Osteoblast (primary cell): ENCODE data around the gene FIP1L1. TPM values are rescaled to one million over a fixed set of nuclear protein-coding genes. Genes with fewer than 3 reads are reported as not detected.
"Not testable (repeated sequence)": the region's sequence is repeated elsewhere in the genome, so short reads cannot be mapped to it uniquely, and the experiment has no call there.

ENCODE experiments used
- DNase-seq: peaks from one replicate; pipeline ENCODE4 v3.0.0; 2011; ENCODE audit warnings: low spot score, mixed read lengths; ENCODE audit not compliant: insufficient read length; ENCODE audit errors: missing footprints
- H2AFZ ChIP-seq: 2 replicates; pipeline ENCODE4 v1.6.0; 2011; ENCODE audit warnings: mild to moderate bottlenecking, low read length
- H3K27ac ChIP-seq: 2 replicates; pipeline ENCODE4 v1.5.1; 2011; ENCODE audit warnings: mild to moderate bottlenecking, low read depth, low read length, moderate library complexity
- H3K27me3 ChIP-seq: 2 replicates; pipeline ENCODE4 v1.6.0; 2012; ENCODE audit warnings: mild to moderate bottlenecking, control low read depth, inconsistent platforms, low read length, moderate library complexity; ENCODE audit not compliant: insufficient read depth
- H3K36me3 ChIP-seq: 2 replicates; pipeline ENCODE4 v1.5.1; 2011; ENCODE audit warnings: mild to moderate bottlenecking, low read length, control low read depth, moderate library complexity; ENCODE audit not compliant: insufficient read depth
- H3K4me1 ChIP-seq: 2 replicates; pipeline ENCODE4 v1.5.1; 2011; ENCODE audit warnings: mild to moderate bottlenecking, low read length, control low read depth, moderate library complexity; ENCODE audit not compliant: insufficient read depth
- H3K4me2 ChIP-seq: 2 replicates; pipeline ENCODE4 v1.6.0; 2011; ENCODE audit warnings: mild to moderate bottlenecking, low read length; ENCODE audit not compliant: insufficient read depth
- H3K4me3 ChIP-seq: fragments of 200-600 bp; sonication (generic); 3 replicates; pipeline ENCODE4 v1.5.1; 2012; ENCODE audit warnings: mild to moderate bottlenecking, low read length, inconsistent platforms; ENCODE audit not compliant: insufficient read depth
- H3K79me2 ChIP-seq: 2 replicates; pipeline ENCODE4 v1.6.0; 2012; ENCODE audit warnings: mild to moderate bottlenecking, low read length, control low read depth, inconsistent platforms; ENCODE audit not compliant: insufficient read depth
- H3K9me3 ChIP-seq: 2 replicates; pipeline ENCODE4 v1.5.1; 2011; ENCODE audit warnings: low read depth, low read length, control low read depth
- H4K20me1 ChIP-seq: 2 replicates; pipeline ENCODE4 v1.6.0; 2012; ENCODE audit warnings: mild to moderate bottlenecking, low read length, control low read depth; ENCODE audit not compliant: insufficient read depth
- total RNA-seq: library from RNA; depleted of rRNA; stranded (reverse); fragments of >200 nt; gene quantifications from 2 replicates; pipeline ENCODE4 v1.2.3, GENCODE V29; 2012
- TF ChIP-seq, protein P1 (sequence below): IDR thresholded peaks from 2 replicates; pipeline ENCODE4 v1.5.1; 2011; ENCODE audit warnings: mild to moderate bottlenecking, low read depth, low read length, moderate library complexity; ENCODE audit errors: extremely low read depth

FIP1L1 gene
- total RNA-seq, 1 donor, result 78.2 TPM

DNA sequence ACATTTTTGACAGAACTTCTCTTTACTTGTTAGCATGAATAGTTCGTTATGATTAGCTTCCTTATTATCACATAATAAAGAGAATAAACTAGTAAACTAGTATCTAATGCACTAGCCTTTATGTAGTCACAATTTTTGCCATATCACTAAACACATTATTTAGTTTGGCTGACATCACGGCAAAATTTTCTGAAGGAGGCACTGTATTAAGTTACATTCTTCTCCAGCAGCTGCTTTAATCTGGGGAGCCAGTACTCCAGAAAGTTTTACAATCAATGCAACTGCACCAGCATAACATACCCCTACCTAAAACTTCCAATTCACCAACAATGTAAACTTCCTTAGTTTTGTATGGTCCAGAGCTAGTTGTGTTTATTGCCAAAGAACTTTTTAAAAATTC lies 87.8 kb downstream of the FIP1L1 start:
- peak; percentile 39 for DNase-seq
- Histone ChIP-seq H3K27ac (no peak overlapping the region), H3K4me3 (no peak overlapping the region), H3K4me1 (no peaks in the 10 kb centered on the region), H3K9me3 (no peaks in the 10 kb centered on the region), H2AFZ (no peak overlapping the region), H3K27me3 (no peaks in the 10 kb centered on the region), H3K36me3 (peaks cover 5% of the 10 kb centered on the region), H3K4me2 (no peak overlapping the region), H4K20me1 (no peaks in the 10 kb centered on the region), H3K79me2 (no peaks in the 10 kb centered on the region)
- TF ChIP-seq, protein P1, sequence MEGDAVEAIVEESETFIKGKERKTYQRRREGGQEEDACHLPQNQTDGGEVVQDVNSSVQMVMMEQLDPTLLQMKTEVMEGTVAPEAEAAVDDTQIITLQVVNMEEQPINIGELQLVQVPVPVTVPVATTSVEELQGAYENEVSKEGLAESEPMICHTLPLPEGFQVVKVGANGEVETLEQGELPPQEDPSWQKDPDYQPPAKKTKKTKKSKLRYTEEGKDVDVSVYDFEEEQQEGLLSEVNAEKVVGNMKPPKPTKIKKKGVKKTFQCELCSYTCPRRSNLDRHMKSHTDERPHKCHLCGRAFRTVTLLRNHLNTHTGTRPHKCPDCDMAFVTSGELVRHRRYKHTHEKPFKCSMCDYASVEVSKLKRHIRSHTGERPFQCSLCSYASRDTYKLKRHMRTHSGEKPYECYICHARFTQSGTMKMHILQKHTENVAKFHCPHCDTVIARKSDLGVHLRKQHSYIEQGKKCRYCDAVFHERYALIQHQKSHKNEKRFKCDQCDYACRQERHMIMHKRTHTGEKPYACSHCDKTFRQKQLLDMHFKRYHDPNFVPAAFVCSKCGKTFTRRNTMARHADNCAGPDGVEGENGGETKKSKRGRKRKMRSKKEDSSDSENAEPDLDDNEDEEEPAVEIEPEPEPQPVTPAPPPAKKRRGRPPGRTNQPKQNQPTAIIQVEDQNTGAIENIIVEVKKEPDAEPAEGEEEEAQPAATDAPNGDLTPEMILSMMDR, result no peak

DNA sequence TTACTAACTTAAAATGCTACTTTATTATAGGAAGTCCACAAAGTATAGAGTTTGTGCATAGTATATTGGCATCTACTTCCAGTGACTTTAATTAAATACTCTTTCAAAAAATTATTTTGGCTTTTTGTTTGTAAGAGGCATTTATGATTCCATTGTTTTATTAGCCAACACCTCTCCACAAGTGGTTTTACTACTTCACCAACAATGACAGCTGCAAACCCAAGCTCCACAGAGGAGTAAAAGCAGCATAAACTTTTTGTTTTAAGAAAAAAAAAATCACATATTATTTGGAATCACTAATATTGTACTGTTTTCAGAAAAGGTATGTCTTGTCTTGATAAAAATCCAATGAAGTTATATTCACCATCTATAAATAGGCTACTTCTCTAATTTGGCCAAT lies 88.5 kb downstream of the FIP1L1 start:
- no peaks in the 10 kb centered on the region for H3K79me2 ChIP-seq
- H3K4me2 ChIP-seq, result no peak overlapping the region
- no peaks in the 10 kb centered on the region for H3K27me3 ChIP-seq

DNA sequence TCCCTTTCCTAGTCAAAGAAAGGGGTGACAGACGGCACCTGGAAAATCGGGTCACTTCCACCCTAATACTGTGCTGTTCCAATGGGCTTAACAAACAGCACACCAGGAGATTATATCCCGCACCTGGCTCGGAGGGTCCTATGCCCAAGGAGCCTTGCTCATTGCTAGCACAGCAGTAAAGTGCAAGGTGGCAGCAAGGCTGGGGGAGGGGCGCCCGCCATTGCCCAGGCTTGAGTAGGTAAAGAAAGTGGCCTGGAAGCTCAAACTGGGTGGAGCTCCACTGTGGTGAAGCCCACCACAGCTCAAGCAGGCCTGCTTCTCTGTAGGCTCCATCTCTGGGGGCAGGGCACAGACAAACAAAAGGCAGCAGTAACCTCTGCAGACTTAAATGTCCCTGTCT lies 89.1 kb downstream of the FIP1L1 start:
- H2AFZ ChIP-seq, H3K4me2 ChIP-seq, H3K36me3 ChIP-seq, H3K27ac ChIP-seq, H3K4me1 ChIP-seq, H4K20me1 ChIP-seq, H3K27me3 ChIP-seq, H3K9me3 ChIP-seq, H3K79me2 ChIP-seq, H3K4me3 ChIP-seq, DNase-seq: not testable (repeated sequence)

More for the DNA sequence above, 88.5 kb downstream of the FIP1L1 start:
- Histone ChIP-seq H3K9me3 (no peaks in the 10 kb centered on the region), H3K36me3 (peaks cover 5% of the 10 kb centered on the region), H3K4me1 (no peaks in the 10 kb centered on the region), H3K4me3 (no peak overlapping the region), H3K27ac (no peak overlapping the region), H2AFZ (no peak overlapping the region), H4K20me1 (no peaks in the 10 kb centered on the region)
- TF ChIP-seq, protein P1, result no peak
- no peak for DNase-seq

DNA sequence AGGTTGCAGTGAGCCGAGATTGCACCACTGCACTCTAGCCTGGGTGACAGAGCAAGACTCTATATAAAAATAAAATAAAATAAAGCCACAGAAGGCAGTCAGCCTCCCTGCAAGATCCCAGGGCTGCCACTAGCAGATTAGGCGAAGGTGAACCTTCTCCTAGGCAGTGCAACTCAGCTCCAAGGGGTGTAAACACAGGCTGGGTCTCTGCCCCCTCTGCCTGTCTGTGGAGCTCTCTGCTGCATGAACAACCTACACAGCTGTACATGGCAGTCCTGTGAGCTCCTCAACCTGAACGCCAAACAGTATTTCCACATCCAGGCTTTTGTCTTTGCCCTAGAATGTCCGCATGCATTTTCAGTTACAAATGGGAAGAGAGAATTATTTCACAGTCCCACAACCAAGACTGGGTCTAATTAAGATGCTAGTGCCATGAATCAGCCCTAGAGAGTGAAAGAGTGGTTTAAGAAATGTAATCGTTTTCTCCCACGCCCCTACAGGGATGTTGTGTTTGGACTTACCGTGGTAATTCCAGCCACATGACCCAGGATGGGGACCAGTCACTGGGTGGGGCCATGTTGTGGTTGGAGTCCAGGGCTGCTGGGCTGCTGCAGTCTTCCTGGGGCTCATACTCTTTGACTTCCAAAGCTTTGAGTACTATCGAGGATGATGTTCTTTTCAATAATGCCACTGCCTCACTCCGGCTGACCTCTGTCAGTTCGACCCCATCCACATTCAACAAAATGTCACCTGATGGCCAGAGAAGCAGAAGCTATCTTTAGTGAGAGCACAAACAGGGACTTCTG lies 99.0 kb downstream of the FIP1L1 start:
- H3K4me1 ChIP-seq, result peaks cover 57% of the 10 kb centered on the region
- peak overlapping the region; percentile 97 for H3K27ac ChIP-seq
- H3K9me3 ChIP-seq, result no peaks in the 10 kb centered on the region
- peak overlapping the region; percentile 69 for H3K4me2 ChIP-seq
- TF ChIP-seq, protein P1, result no peak
- no peaks in the 10 kb centered on the region for H4K20me1 ChIP-seq
- H3K79me2 ChIP-seq, result no peaks in the 10 kb centered on the region
- no peaks in the 10 kb centered on the region for H3K27me3 ChIP-seq
- H2AFZ ChIP-seq, result peak overlapping the region; percentile 25
- DNase-seq, result peak; percentile 90
- peak overlapping the region; percentile 17 for H3K4me3 ChIP-seq
- no peaks in the 10 kb centered on the region for H3K36me3 ChIP-seq
